Mucosa of descending colon (tissue), 3 donors: ENCODE results near the gene DLX4. TPM values are rescaled to one million over a fixed set of nuclear protein-coding genes. Genes with fewer than 3 reads are reported as not detected.

Experiments
- ATAC-seq: fragments of 200-7000 bp; cut with Tn5 transposase; one replicate; pipeline ENCODE4 v1.9.1; 2020; ENCODE audit warnings: mild to moderate bottlenecking, moderate library complexity
- DNase-seq, 3 donors: peaks; one replicate each; pipeline ENCODE4 v3.0.0-alpha.2; 2020
- H3K36me3 ChIP-seq: fragments of 200-600 bp; one replicate; pipeline ENCODE4 v1.8.0; 2021; ENCODE audit warnings: low read depth, mild to moderate bottlenecking
- H3K4me1 ChIP-seq: fragments of 200-600 bp; one replicate; pipeline ENCODE4 v1.8.0; 2021; ENCODE audit warnings: low read depth, mild to moderate bottlenecking
- H3K4me3 ChIP-seq: fragments of 200-600 bp; one replicate; pipeline ENCODE4 v1.8.0; 2021; ENCODE audit warnings: mild to moderate bottlenecking
- H3K9me3 ChIP-seq: fragments of 200-600 bp; one replicate; pipeline ENCODE4 v1.8.0; 2021; ENCODE audit warnings: mild to moderate bottlenecking
- intact Hi-C, 2 donors: fragments of 100-400 bp; cut with DNase I in 1 of 2; cut with micrococcal nuclease in 1 of 2; formaldehyde crosslinking; loops; one replicate each; pipeline versions ENCODE4 v1.11.0 to v1.11.1; 2022; cut with DNase I, micrococcal nuclease
- total RNA-seq, 3 donors: library from RNA; stranded (reverse); fragmentation: NEBNext Ultra II Directional in 2 of 3; extraction: Animal tissue kit (Norgen Biotek cat#: 25700) in 2 of 3; gene quantifications; one replicate each; pipeline versions ENCODE4 v1.2.1 to v1.2.4, GENCODE V29; 2021 to 2023
- TF ChIP-seq, protein P1 (sequence below): fragments of 200-600 bp; IDR thresholded peaks from one replicate; pipeline ENCODE4 v1.8.0; 2022; ENCODE audit warnings: antibody characterized with exemption, mild to moderate bottlenecking
- donor health status: DM: no; HTN: no; CAD: no; lungs with moderate emphysema.
- donor health status: DM: no; HTN: no; CAD: no.
- donor health status: DM: no; HTN: yes; CAD: no.

The DLX4 gene
- total RNA-seq, 3 donors from 2014 or later, result 0.14 to 0.60 (median 0.24) TPM

DNA sequence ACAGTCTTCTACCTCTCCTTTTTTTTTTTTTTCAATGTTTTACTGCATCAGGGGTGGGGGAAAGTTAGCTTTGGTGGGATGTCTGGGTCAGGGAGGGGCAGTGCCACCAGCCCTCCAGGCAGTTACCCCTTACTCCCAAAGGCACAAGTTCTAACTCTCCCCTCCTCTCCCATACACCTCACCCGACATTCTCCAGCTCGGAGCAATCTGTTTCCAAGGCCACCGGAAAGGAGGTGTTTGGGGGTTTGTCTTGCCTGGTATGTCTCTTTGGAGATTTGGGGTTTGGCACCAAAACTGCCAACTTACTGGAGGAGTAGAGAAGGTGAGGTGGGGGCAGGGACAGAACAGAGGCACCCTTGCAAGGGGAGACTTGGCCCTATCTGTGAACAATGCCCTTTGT, 21.3 kb downstream of the DLX4 start:
- Histone ChIP-seq H3K4me3 (no peak overlapping the region), H3K9me3 (no peaks in the 10 kb centered on the region), H3K4me1 (peaks cover 19% of the 10 kb centered on the region), H3K36me3 (no peaks in the 10 kb centered on the region)
- DNase-seq (no peak), ATAC-seq (no peak)
- intact Hi-C loops, result loop anchor here in 1 of 2 donors (10.0 kb wide), 1 partner anchor 426 kb away; no protein-coding TSS in a partner anchor
- TF ChIP-seq, protein P1, sequence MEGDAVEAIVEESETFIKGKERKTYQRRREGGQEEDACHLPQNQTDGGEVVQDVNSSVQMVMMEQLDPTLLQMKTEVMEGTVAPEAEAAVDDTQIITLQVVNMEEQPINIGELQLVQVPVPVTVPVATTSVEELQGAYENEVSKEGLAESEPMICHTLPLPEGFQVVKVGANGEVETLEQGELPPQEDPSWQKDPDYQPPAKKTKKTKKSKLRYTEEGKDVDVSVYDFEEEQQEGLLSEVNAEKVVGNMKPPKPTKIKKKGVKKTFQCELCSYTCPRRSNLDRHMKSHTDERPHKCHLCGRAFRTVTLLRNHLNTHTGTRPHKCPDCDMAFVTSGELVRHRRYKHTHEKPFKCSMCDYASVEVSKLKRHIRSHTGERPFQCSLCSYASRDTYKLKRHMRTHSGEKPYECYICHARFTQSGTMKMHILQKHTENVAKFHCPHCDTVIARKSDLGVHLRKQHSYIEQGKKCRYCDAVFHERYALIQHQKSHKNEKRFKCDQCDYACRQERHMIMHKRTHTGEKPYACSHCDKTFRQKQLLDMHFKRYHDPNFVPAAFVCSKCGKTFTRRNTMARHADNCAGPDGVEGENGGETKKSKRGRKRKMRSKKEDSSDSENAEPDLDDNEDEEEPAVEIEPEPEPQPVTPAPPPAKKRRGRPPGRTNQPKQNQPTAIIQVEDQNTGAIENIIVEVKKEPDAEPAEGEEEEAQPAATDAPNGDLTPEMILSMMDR, result no peak

DNA sequence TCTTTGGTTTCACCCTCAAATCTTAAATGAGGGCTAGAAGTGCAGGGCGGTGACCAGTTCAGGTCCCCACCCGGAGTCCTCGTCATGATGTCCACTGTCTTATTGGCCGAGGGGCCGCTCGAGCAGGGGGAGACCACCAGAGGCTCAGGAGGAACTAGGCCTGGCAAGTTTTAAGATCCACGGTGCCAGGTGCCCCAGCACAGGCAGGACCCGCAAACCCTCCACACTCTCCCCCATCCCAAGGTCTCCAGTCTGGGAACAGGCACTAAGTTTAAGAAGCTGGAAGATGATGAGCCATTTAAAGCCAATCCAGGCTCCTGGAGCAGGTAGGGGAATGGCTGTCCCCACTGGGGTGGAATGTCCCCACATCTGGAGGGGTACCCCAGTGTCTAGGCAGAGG, 21.9 kb downstream of the DLX4 start:
- H3K4me1 ChIP-seq, result peaks cover 19% of the 10 kb centered on the region
- DNase-seq (no peak), ATAC-seq (no peak)
- TF ChIP-seq, protein P1, result no peak
- intact Hi-C loops, result loop anchor here in 1 of 2 donors (10.0 kb wide), 1 partner anchor 426 kb away; no protein-coding TSS in a partner anchor
- no peaks in the 10 kb centered on the region for H3K36me3 ChIP-seq
- no peaks in the 10 kb centered on the region for H3K9me3 ChIP-seq
- no peak overlapping the region for H3K4me3 ChIP-seq

DNA sequence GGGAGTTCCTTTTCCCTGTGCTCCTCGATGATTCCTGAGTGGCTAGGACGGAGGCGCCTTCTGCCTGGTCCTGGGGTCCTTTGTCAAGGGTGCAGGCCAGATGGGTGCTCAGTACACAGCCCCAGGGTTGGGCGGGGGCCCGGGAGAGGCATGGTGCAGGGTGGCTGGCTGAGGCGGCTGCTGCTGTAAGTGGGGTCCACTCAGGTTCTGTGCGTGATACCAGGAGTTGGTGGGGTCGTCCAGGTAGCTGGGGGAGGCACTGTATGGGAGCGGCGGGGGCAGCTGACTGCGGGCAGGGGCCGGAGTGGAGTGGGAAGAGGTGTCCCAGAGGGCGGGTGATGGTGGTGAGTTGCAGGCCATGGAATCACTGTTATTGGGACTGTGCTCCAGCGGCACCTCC, 22.4 kb downstream of the DLX4 start:
- ATAC-seq, result no peak
- Histone ChIP-seq H3K4me3 (no peak overlapping the region), H3K36me3 (no peaks in the 10 kb centered on the region), H3K9me3 (no peaks in the 10 kb centered on the region), H3K4me1 (peaks cover 19% of the 10 kb centered on the region)
- intact Hi-C loops, result loop anchor here in 1 of 2 donors (10.0 kb wide), 1 partner anchor 427 kb away; no protein-coding TSS in a partner anchor
- DNase-seq, result no peak
- TF ChIP-seq, protein P1, result no peak

DNA sequence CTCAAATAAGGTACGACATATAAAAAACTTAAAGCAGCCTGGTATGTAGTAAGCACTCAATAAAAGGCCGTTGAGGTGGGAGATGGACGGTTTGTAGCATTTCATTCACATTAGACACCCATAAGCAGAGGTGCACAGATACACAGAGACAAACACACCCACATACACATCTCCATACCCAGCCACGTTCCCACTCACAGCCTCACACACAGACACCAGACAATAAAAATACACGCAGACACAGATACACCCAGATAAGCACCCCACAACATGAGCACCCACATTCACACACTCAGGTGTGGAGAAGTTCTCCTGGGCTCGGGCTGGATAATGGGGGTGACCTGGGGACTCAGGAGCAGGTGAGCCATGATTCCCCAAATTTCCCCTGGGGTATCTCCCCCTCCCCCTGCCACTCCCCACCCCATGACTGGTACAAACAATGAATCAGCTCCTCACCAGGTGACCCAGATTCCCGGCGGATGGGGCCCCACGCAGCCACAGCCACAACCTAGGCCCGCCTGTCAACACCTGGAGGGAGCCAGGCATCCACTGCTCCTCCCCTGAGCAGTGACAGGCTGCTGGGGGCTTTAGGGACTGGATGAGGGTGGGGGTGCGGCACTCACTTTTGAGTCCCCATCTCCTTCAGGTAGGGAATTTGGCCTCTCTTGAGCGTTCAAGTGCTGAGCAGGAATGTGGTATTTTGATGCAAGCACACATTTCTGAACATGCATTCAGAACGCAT, 23.4 kb downstream of the DLX4 start:
- Histone ChIP-seq H3K4me1 (peaks cover 19% of the 10 kb centered on the region), H3K36me3 (no peaks in the 10 kb centered on the region), H3K9me3 (no peaks in the 10 kb centered on the region), H3K4me3 (no peak overlapping the region)
- no peak for DNase-seq
- intact Hi-C loops, result loop anchor here in 1 of 2 donors (10.0 kb wide), 1 partner anchor 428 kb away; no protein-coding TSS in a partner anchor
- TF ChIP-seq, protein P1, result no peak
- ATAC-seq, result no peak

DNA sequence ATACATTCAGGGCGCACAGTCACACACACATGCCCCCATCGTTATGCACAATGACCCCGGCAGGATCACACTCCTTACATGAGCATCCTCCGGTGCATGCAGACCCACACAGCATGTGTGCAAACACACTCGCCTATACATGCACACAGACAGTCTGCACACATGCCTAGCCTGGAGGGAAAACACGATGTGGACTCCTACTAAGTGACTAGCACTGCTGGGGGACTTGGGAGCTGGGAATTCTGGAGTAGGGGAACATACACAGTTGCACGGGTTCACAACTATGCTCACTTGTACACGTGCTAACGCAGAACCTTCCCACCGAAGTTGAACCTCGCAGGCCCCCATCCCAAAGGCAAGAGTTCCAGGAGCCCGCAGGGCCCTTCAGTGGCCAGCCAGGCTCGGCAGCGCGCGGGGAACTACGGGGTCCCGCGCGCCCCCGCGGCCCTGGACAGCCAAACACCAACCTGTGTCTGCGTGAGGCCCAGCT, 24.0 kb downstream of the DLX4 start:
- intact Hi-C loops, result loop anchor here in 1 of 2 donors (10.0 kb wide), 1 partner anchor 428 kb away; no protein-coding TSS in a partner anchor
- H3K4me1 ChIP-seq, result peaks cover 19% of the 10 kb centered on the region
- ATAC-seq (no peak), DNase-seq (no peak)
- TF ChIP-seq, protein P1, result no peak
- H3K4me3 ChIP-seq, result no peak overlapping the region
- no peaks in the 10 kb centered on the region for H3K36me3 ChIP-seq
- H3K9me3 ChIP-seq, result no peaks in the 10 kb centered on the region
